Measurements from ENCODE around the gene RNF157.

Gene RNF157

DNA sequence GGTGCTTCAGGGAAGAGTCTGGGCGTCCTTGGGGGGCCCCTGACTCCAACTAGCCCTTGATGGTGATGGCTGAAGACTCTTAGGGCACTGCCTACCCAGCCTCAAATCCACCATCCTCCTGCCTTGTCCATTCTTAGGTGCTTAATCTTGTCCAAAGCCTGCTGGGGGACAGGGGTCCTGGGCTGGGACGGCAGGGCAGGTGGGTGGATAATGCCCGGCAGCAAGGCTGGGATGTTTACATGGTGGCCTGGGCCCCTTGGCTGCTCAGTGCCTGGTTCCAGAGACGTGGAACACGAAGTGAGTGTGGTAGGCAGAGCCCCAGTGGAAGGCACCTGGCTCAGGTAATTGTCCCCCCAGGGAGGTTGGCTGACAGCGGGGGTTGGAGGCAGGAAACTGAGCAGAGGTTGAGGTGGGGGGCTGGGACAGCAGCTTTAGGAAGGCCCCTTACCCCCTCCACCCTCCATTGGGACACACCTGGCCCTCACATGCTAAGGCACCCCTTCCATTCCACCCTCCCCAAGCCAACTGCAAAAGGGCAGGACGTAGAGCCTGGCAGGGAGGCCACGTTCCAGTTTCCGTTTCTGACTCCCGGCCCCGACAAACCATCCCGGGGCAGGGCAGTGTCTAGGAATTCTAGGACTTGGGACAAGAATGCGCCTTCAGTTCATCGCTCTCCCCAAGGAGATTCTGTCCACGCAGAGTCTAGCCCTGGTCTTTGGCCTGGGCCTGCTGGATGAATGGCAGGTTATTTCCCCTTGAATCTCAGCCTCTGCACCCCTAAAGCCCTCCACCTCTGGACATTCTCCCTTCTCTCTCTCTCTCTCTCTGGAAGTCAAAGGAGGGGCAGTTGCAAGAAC is 101.2 kb downstream of the RNF157 start:
- no peak for DNase-seq

- DNase-seq = peak; percentile 70
These were observed 101.9 kb downstream of the RNF157 start for GRCh38 chr17:76138234-76138895.

DNA sequence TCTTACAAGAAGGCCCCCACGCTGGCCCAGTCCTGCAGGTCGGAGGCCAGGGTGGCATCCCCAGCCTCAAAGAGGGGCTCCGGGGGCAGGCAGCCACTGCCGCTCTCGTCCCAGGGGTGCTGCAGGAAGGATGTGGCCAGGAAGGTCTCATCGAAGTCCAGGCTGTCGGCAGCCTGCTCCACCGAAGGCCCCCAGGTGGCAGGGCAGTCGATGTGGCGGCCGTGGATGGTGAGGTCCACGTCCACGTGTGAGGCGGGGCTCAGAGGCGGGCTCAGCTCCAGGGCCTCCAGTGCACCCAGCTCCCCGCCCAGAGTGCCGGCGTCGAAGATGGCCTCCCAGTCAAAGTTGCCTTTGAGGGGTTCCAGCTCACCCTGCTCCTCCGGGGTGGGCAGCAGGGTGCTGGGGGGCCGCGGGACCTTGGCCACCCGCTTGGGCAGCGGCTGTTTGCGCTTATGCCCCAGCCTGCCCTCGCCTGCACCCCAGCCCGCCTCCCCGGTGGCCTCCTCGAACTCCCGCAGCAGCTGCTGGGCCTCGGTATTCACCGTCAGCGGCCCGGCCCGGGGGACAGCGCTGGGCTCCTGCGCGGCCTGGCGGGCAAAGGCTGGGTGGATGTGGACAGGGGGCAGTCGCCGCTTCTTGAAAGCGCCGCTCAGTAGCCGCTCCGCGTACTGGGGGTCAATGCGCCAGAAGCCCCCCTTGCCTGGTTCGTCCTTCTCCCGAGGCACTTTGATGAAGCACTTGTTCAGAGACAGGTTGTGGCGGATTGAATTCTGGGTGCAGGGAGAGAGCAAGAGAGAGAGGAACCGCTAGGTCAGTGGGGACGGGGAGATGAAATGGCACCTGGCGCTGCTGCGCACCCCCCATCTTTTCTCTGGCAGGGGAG is 102.7 kb downstream of the RNF157 start:
- DNase-seq = no peak

DNA sequence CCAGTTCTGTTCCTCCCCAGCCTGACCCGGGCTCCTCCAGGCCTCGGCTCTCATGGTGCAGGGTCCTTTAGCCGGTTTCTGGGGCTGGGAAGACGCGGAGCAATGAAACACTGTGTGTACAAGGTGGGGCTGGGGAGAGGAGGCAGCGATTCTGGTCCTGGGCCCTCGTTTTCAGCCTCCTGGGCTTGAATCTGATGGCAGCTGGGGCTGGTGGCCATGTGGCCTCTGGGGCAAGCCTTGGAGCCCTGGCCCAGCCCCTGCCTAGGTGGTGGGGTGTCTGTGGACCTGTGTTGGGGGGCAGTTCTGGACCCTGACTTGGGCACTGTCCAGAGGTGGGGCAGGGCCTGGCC is 103.3 kb downstream of the RNF157 start:
- DNase-seq = no peak

GRCh38 chr17:76136276-76137000 is 103.9 kb downstream of the RNF157 start:
- no peak for DNase-seq

DNA sequence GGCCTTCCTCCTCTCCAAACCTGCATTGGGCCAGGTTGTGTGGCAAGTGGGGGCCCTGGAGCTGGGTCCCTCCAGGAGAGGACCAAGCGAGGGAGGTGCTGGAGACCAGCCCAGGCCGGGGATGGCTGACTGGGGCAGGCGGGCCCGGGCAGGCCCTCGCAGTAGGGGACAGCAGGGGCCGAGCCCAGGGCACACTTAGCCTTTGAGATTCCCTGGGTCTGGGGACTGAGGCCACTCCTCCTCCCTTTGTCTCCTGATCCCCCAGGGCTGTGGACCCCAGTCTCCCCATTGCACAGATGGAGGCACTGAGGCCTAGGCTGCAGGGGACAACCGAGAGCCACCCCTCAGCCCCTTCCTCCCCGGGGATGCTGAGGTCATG is 104.5 kb downstream of the RNF157 start:
- DNase-seq = no peak

- no peak for DNase-seq
These were observed 105.1 kb downstream of the RNF157 start for GRCh38 chr17:76134911-76135809.

DNA sequence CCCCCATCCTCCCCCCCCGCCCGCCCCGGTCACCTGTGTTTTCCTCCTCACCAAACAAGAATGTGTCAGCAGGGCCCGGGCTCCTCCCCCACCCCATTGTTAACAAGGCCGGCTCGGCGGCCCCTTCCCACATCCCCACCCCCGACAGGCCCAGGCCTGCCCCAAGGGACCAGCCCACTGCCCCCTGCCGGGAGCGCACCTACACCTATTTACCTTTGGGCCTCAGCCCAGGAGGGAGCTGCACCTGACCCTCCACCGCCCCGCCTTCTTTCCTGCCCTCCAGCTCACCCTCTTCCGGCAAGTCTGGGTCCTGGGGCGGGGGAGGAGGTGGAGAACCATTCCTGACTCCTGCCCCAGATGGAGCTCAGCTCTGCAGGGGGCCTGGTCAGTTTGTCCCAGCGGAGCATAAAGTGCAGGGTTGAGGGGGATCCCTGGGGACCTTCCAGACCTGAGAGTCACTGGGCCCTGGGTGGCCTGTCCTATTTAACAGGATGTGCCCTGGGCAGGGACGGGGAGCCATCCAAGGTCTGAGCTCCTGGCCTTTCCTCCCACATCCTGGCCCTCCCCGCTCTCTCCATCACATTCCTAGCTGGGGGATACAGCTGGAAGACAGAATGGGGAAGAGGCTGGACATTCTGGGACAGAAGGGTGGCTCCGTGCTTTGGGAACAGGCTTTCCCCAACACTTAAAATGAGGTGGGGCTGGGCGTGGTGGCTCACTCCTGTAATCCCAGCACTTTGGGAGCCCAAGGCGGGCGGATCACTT is 107.5 kb downstream of the RNF157 start:
- peak; percentile 71 for DNase-seq

DNA sequence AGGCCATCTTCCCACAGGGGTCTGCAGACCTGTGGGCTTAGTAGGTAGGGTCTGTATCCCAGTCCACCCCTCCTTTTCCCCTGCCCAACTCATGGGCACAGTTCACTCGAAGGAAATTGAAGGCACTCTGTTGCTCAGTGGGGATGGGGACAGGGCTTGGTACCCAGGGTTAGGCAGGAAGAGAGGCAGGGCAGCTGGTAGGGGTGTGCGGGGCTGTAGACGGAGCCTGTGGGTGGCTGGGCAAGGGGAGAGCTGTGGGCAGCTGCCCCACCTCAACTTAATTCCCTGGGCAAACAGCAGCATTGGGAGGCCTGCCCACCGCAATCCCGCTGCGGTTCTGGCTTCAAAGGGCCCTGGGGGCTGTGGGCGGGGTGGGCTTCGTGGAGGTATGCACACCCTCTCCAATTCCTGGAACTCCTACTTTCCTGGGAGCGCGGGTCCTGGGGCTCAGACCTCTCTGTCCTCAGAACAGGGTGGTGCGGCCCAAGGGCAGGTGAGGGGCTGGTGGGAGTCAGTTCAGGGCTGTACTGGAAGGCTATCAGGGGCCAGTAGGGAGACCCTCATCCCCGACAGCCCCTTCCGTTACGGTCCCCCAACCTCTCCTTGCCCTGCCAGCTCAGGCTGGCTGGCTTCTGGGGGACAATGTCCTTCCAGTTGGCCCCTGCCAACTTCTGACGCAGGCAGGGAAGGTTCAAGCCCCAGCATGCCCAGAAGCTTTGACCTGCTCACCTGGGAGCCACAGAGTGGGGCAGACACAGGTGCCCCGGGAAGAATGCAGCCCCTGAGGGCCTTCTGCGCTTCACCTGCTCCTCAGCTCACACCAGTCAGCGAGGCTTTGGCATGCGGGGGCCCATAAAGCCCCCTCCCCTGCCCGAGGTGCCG is 108.4 kb downstream of the RNF157 start:
- no peak for DNase-seq

DNA sequence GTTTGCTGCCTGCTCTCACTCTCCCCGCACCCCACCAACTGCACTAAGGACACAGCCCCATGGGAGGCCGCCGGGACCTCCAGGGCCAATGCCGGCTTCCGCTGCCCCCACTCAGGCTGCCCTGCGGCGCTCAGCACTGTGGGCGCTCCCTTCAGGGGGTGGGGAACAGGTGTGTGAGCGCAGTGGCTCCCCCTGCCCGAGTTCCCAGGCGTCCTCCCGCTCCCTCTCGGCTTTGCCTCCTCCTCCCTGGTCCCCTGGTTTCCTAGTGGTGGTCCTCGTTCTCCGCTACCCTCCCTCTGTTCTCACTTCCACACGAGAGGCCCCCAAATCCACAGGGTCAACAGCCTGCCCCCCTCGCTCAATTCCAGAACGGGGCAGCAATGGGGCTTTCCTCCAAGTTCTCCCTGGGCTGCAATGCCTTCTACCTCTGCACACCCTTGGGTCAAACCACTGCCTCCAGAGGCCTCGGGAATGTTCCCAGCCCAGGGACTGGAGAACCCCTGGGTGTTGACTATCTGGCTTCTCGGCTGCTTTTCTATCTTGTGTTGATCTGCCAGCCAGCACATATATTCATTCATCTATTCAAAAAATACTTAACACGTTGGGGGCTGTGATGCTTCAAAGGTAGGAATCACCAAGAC is 109.1 kb downstream of the RNF157 start:
- no peak for DNase-seq

GRCh38 chr17:76130473-76130872 is 109.8 kb downstream of the RNF157 start:
- no peak for DNase-seq

- no peak for DNase-seq
These were observed 114.4 kb downstream of the RNF157 start for GRCh38 chr17:76125922-76126321.

GRCh38 chr17:76125391-76125675 is 115.0 kb downstream of the RNF157 start:
- no peak for DNase-seq

- DNase-seq = no peak
These were observed 115.5 kb downstream of the RNF157 start for GRCh38 chr17:76124582-76125390.

GRCh38 chr17:76123749-76124581 is 116.3 kb downstream of the RNF157 start:
- no peak for DNase-seq

DNA sequence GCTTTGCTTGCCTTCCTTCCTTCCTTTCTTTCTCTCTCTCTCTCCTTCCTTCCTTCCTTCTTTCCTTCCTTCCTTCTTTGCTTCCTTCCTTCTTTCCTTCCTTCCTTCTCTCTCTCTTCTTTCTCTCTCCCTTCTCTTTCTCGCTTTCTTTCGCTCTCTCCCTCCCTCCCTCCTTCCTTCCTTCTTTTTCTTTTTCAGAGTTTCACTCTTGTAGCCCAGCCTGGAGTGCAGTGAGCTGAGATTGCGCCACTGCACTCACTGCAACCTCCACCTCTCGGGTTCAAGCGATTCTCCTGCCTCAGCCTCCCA is 117.1 kb downstream of the RNF157 start:
- DNase-seq = no peak

- DNase-seq = no peak
These were observed 117.7 kb downstream of the RNF157 start for GRCh38 chr17:76122431-76123190.

All from NCI-H2107 (cell line).